Esophagus squamous epithelium (tissue), 4 donors: Measurements from ENCODE around the gene HECTD4.

ENCODE experiments used
- CTCF ChIP-seq, 6 experiments: fragments of 450-650 bp in 4 of 6; fragments of 200-600 bp in 2 of 6; sonication (generic) in 2 of 6; IDR thresholded peaks; one replicate each; pipeline ENCODE4 v1.5.1; 2016 to 2019; ENCODE audit warnings: antibody characterized with exemption in 6 of 6, mild to moderate bottlenecking in 4 of 6, moderate library complexity in 4 of 6
- POLR2A ChIP-seq, 4 donors: fragments of 450-650 bp; IDR thresholded peaks; one replicate each; pipeline ENCODE4 v1.6.1; 2017; ENCODE audit warnings: antibody characterized with exemption in 4 of 4, mild to moderate bottlenecking in 4 of 4, moderate library complexity in 3 of 4

- TF ChIP-seq CTCF (IDR thresholded peaks at IDR 0.05) (no peak), POLR2A (IDR thresholded peaks at IDR 0.05) (no peak)
These were observed 164.1 kb downstream of the HECTD4 start for GRCh38 chr12:112218150-112218549.
